ENCODE results near the gene ITGA6. TPM values are rescaled to one million over a fixed set of nuclear protein-coding genes. Genes with fewer than 3 reads are reported as not detected.

The ITGA6 gene
- total RNA-seq, 1 experiment from 2014 or later = 22.2 TPM

DNA sequence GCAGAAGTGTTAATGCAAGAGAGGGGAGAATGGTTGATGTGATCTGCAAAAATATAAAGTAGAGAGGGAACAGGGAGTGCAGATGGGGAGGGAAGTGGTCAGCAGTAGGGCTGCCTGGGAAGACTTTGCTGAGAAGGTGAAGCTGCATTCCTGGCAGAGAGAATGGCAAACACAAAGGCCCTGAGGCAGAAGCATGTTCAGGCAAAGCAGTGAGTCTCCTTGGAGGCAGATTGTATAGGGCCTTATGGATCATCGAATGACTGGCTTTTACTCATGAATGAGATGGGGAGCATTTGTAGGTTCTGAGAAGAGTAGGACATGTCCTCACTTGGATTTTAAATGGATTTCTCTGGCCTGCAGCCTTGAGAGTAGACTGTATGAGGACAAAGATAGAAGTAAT, 9.5 kb downstream of the ITGA6 start:
- DNase-seq (ENCODE audit: low read depth) = no peak
- in situ Hi-C loops (cut with HindIII; ENCODE audit: low pct_unique_long_range_greater_than_20kb, low sequenced_read_pairs) = no loop called here

DNA sequence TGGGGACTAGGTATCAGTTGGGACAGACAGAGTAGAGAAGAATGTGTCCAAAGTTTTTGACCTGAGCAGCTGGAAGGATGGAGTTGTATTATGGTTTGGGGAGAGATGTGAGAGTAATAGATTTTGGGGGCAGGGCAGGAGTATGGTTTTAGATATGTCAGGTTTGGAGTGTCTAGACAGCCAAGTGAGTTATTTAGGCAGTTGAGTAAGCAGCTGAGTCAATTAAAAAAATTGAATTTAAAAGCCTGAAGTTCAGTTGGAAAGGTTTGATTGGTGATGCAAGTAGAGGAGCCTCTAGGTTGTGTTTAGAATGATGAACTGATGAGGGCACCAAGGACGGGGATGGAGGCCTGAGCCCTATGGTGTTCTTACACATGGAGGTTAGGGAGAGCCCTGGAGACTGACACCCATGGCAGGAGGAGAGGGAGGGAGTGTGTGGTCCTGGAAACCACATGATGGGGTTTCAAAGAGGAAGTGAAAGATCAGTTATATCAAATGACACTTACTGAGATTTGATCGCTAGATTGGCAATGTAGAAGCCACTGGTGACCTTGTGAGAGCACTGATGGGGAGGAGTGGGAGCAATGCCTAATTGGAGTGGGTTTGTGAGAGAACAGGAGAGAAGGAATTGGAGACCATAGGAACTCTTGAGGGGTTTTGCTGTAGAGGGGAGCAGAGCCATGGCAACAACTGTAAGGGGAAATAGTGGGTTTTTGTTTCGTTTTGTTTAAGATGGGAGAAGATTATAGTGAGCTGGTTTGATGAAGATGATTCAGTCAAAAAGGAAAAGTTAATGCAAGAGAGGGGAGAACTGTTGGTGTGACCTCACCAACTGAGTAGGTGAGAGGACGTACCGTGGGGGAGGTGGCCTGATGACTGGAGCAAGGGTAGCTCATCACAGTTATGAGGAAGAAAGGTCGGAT, 10.3 kb downstream of the ITGA6 start:
- in situ Hi-C loops (cut with HindIII; ENCODE audit: low pct_unique_long_range_greater_than_20kb, low sequenced_read_pairs) = no loop called here
- DNase-seq (ENCODE audit: low read depth) = peak; percentile 32

DNA sequence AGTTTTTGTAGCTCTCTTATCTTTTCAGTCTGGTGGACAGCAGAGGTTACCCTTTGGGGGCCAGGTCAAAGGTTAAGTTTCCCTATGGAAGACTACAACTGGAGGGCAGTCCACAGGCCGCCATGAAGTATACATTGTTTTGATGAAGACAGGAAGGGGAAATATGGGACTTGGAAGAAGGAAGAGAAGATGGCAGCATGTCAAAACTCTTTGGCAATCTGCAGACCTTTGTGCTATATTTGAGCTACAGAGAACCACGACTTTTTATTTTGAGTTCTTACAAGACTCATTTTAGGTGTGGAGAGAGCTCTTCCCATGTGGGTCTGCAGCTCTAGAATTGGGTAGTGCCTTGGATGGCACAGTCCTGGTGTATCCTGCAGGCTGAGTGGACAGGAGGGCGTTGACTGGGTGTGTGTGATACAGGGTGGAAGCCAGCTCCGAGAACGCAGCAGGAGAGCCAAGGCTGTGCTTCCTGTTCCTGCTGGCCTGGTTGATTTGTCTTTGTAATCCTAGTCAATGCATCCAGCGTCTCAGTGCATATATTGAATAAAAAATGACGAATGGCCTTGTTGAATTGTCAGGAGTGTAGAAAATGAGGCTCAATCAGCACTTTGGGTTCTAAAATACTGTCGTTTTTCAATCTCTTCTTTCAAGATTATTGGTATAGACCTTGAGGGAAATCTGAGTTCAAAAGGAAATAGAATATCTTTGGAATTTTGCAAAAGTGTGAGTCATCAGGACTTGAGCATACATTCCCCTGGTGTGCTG, 11.5 kb downstream of the ITGA6 start:
- DNase-seq (ENCODE audit: low read depth) = no peak
- in situ Hi-C loops (cut with HindIII; ENCODE audit: low pct_unique_long_range_greater_than_20kb, low sequenced_read_pairs) = no loop called here

GRCh38 chr2:172439509-172439860, 12.1 kb downstream of the ITGA6 start:
- no peak for DNase-seq (ENCODE audit: low read depth)

DNA sequence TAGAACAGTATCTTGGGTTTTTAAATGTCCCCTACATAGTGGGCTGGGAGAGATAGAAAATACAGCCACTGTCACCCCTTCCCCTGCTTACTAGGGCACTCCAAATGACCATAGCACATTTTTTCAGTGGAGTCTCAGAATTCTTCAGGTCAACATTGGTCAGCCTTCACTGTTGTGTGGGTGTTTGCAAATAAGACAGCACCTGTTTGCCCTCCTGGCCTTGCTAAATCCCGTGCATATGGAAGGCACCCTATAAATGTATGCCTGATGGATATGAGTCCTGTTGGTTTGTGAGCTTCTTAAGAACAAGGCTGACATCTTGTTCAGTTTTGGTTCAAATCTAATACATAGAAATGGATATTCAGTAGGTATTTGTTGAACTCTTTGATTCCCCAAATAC, 12.5 kb downstream of the ITGA6 start:
- DNase-seq (ENCODE audit: low read depth) = no peak
- in situ Hi-C loops (cut with HindIII; ENCODE audit: low pct_unique_long_range_greater_than_20kb, low sequenced_read_pairs) = no loop called here

More at GRCh38 chr2:172439509-172439860, 12.1 kb downstream of the ITGA6 start:
- in situ Hi-C loops (cut with HindIII; ENCODE audit: low pct_unique_long_range_greater_than_20kb, low sequenced_read_pairs) = no loop called here

DNA sequence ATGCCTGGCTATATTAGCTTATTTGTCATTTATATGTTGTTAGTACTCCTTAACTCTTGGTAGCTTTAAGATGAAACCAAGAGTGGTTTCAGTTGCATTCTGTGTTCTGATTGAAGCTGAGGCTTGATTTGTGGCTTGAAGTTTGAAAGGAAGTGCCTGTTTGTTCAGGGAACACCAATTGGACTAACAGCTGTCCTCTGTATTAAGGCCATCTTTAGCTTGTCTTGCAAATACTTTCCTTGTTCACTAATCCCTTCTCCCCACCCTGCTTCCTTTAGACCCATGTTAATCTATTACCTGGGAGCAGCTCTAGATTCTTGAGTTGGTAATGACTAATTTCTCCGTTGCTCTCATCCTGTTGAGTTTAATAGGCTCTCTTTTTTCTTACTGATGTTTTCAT, 13.4 kb downstream of the ITGA6 start:
- in situ Hi-C loops (cut with HindIII; ENCODE audit: low pct_unique_long_range_greater_than_20kb, low sequenced_read_pairs) = no loop called here

DNA sequence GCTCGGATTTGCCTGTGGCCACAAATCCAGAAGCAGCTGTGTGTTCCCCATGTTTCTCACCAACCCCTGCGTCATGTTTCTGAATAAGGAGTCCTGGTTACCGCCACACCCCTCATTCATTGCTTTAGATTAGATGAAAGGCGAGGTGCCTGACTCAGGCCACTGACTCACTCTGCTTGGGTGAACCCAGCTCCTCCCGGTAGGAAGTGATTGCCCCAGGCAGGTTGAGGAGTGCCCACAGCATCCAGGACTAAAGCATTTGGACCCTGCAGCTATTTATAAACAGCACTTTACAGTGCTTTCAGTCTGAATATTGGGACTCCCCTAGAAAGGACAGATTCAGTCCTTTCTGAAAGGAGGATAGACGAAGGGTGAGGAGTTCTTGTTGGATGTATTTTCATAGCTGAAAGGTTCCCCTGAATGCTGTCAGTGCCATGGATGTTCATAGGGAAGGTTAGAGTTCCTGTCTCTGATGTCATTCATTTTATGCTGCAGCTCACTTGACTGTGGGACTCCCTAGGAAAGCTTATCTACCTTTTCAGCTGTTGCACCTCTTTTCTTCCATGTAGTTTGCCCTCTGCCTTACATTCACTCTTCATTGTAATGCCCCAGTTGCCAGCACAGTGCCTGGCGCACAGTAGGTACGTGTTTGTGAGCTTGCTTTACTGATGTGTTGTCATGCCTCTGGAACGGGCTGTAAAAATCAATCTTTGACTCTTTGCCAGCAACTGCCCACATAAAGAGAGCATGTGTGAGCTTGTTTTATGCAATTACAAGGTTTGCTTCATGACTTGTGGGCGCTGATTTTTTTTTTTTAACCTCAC, 14.9 kb downstream of the ITGA6 start:
- DNase-seq (ENCODE audit: low read depth) = peak; percentile 89
- in situ Hi-C loops (cut with HindIII; ENCODE audit: low pct_unique_long_range_greater_than_20kb, low sequenced_read_pairs) = no loop called here

More for the DNA sequence above, 13.4 kb downstream of the ITGA6 start:
- DNase-seq (ENCODE audit: low read depth) = peak; percentile 54

- no peak for DNase-seq (ENCODE audit: low read depth)
- in situ Hi-C loops (cut with HindIII; ENCODE audit: low pct_unique_long_range_greater_than_20kb, low sequenced_read_pairs) = no loop called here
Measured at GRCh38 chr2:172445851-172446250, 18.5 kb downstream of the ITGA6 start.

GRCh38 chr2:172446474-172447063, 19.2 kb downstream of the ITGA6 start:
- no peak for DNase-seq (ENCODE audit: low read depth)
- in situ Hi-C loops (cut with HindIII; ENCODE audit: low pct_unique_long_range_greater_than_20kb, low sequenced_read_pairs) = no loop called here

- DNase-seq (ENCODE audit: low read depth) = no peak
- in situ Hi-C loops (cut with HindIII; ENCODE audit: low pct_unique_long_range_greater_than_20kb, low sequenced_read_pairs) = no loop called here
Measured at GRCh38 chr2:172447811-172448493, 20.6 kb downstream of the ITGA6 start.

- in situ Hi-C loops (cut with HindIII; ENCODE audit: low pct_unique_long_range_greater_than_20kb, low sequenced_read_pairs) = no loop called here
Measured at GRCh38 chr2:172448544-172449267, 21.3 kb downstream of the ITGA6 start.

GRCh38 chr2:172449911-172450550, 22.6 kb downstream of the ITGA6 start:
- DNase-seq (ENCODE audit: low read depth) = no peak
- in situ Hi-C loops (cut with HindIII; ENCODE audit: low pct_unique_long_range_greater_than_20kb, low sequenced_read_pairs) = no loop called here

More at GRCh38 chr2:172448544-172449267, 21.3 kb downstream of the ITGA6 start:
- DNase-seq (ENCODE audit: low read depth) = no peak

GRCh38 chr2:172451923-172452322, 24.5 kb downstream of the ITGA6 start:
- DNase-seq (ENCODE audit: low read depth) = no peak
- in situ Hi-C loops (cut with HindIII; ENCODE audit: low pct_unique_long_range_greater_than_20kb, low sequenced_read_pairs) = no loop called here

DNA sequence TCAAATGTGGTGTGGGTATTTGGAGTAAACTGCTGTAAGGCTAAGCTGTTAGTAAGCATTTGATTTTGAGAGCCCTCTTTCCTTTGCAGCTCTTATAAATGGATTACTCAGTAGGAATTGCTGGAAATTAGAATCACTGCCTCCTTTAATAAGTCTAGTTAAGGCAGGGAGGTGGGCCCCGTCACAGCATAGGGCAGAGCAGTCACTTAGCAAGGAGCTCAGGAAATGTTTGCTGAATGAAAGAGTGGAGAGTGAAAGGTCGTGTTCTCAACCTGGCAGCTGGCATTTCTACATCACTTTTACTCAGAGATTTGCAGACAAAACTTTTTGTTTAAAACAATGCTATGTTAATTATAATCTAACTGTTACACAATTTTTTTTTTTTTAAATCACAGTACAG, 25.5 kb downstream of the ITGA6 start:
- in situ Hi-C loops (cut with HindIII; ENCODE audit: low pct_unique_long_range_greater_than_20kb, low sequenced_read_pairs) = no loop called here
- no peak for DNase-seq (ENCODE audit: low read depth)

- DNase-seq (ENCODE audit: low read depth) = no peak
- in situ Hi-C loops (cut with HindIII; ENCODE audit: low pct_unique_long_range_greater_than_20kb, low sequenced_read_pairs) = no loop called here
Measured at GRCh38 chr2:172454404-172455120, 27.2 kb downstream of the ITGA6 start.

DNA sequence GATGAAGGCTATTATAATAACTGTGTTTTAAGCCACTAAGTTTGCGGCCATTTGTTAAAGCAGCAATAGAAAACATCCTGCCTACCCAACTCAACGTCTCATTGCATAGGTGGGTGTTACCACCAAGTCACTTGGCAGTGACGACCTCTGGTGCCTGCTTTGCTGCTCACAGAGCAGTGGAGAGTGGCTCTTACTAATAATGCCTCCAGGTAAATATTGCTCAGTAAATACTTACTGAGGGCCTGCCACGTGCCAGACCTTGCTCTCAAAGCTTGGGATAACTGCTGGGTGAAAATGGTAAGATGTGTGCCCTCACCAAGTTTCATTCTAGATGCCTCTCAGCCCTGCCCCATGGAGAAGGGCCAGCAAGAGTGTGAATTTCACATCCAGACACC, 27.7 kb downstream of the ITGA6 start:
- in situ Hi-C loops (cut with HindIII; ENCODE audit: low pct_unique_long_range_greater_than_20kb, low sequenced_read_pairs) = no loop called here
- DNase-seq (ENCODE audit: low read depth) = no peak

All from Caki2 (cell line).